GM12872 (cell line): ENCODE measurements around the gene CEP112.

Experiments
- TF ChIP-seq, protein P1 (sequence below): IDR thresholded peaks from 3 replicates; pipeline ENCODE4 v1.5.1; 2011; ENCODE audit warnings: low read depth, mild to moderate bottlenecking, low read length, moderate library complexity; ENCODE audit not compliant: insufficient read depth

The CEP112 gene

DNA sequence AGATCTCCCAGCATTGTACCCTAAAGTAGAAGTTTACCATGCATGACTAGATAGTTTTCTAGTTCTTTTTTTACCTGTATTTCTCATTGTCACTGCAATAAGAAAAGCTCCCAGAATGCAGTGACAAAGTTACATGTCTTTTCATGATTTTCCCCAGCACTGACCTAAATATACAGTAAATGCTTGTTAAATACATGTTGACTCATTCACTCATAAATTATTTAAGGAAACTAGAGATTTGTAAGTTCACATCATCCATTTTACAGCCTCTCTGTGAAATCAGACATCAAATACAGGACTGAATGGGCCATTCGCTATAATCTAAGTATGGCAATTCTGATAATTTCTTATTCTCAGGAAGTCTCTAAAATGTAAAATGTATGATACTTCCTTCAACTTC is 371.6 kb downstream of the CEP112 start:
- TF ChIP-seq, protein P1, sequence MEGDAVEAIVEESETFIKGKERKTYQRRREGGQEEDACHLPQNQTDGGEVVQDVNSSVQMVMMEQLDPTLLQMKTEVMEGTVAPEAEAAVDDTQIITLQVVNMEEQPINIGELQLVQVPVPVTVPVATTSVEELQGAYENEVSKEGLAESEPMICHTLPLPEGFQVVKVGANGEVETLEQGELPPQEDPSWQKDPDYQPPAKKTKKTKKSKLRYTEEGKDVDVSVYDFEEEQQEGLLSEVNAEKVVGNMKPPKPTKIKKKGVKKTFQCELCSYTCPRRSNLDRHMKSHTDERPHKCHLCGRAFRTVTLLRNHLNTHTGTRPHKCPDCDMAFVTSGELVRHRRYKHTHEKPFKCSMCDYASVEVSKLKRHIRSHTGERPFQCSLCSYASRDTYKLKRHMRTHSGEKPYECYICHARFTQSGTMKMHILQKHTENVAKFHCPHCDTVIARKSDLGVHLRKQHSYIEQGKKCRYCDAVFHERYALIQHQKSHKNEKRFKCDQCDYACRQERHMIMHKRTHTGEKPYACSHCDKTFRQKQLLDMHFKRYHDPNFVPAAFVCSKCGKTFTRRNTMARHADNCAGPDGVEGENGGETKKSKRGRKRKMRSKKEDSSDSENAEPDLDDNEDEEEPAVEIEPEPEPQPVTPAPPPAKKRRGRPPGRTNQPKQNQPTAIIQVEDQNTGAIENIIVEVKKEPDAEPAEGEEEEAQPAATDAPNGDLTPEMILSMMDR: no peak

DNA sequence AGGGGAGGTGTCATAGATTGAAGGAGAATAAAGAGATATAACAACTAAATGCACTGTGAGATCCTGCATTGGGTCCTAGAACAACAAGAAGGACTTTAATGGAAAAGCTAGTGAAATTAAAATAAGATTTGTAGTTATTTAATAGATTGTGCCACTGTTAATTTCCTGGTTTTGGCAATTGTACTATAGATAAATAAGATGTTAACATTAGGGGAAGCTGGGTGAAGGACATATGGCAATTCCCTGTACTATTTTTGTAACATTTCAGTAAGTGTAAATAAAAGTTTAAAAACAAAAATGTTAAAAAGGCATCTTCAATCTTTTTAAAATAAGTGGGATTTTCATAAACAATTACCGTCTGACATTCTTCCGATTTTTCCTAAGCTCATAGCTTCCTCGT is 372.1 kb downstream of the CEP112 start:
- TF ChIP-seq, protein P1: no peak

DNA sequence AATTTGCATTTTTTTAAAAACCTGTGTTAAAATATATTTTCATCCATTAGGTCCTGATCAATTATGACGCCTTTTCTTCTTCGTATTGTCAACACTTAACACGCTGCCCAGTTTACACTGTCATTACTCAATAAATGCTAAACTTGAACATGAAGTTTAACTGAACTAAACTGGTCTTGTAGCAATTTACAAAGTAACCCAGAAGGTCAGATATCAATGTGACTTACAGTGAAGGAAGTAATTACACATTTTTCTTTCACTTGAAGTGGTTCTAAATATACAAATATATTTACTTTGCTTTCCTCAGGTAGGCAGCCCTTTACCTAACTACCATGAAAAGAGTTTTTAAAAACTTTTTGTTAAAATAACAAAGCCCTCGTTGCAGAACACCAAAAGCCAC is 374.0 kb downstream of the CEP112 start:
- TF ChIP-seq, protein P1: no peak

DNA sequence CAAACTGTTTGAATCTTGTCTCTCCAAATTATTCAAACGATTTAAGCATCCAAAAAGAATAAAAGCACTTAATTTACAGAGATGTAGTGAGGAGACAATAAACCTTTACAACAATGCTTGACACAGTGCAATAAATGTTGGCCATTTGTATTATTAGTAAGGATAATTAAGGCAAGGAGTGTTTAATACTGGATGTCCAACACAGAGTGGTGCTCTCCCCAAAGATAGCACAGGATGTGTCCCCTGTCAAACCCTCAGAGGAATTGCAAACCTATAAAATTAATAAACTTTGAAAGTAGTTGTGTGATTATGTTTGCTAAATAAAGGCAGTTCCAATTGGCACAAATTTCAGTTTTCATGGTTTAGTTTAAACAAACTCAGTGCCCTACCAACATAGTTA is 377.5 kb downstream of the CEP112 start:
- TF ChIP-seq, protein P1: no peak

DNA sequence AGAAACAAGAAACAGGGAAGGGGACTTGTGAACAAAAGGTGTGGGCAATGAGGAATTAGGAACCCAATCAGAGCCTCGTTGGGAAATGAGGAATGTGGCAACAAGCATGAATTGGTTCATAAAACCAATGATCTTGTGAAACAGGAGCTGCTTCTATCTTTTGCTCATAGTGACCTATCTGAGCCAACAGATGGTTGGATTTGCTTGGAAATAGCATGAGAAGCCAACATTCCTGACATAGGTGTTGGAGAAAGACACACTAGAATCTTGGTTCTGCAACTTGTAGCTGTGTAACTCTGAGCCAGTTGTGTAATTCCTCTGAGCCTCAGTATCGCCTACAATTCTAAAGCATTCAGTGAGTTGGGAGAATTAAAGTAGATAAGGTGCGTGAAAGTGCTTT is 378.6 kb downstream of the CEP112 start:
- TF ChIP-seq, protein P1: no peak

DNA sequence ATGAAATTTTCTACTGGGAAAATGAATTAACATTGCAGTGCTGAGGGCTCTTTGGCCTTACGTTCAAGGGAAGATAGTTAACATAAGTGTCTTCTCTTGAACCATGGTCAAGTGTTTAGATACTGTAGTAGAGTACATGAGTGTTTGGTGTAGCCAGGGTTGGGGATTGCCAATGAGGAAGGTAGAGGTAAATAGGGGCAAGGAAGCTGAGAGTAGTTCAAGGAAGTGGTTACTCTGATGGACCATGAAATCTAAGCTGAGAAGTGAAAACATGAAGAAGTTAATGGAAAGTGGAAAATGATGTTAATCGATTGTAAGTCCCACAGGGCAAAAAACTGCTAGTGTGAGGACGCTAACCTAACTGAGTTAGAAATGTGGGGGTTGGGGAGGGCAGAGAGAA is 380.9 kb downstream of the CEP112 start:
- TF ChIP-seq, protein P1: no peak

DNA sequence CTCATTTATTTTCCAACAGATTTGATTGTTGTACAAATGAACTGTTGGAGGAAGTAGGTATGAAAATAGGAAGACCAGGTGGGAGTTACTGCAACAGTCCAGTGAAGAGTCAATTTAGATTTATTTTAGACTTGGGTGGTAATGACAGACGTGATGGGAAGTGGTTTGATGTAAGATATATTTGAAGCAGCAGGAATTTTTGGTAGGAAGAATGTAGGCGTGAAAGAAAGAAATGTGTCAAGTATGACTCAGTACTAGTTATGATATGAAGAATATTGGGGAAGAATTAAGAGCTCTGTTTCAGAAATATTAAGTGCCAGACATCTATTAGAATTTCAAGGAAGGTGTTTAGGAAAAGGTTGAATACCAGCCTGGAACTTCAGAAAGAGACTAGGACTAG is 382.6 kb downstream of the CEP112 start:
- TF ChIP-seq, protein P1: no peak

DNA sequence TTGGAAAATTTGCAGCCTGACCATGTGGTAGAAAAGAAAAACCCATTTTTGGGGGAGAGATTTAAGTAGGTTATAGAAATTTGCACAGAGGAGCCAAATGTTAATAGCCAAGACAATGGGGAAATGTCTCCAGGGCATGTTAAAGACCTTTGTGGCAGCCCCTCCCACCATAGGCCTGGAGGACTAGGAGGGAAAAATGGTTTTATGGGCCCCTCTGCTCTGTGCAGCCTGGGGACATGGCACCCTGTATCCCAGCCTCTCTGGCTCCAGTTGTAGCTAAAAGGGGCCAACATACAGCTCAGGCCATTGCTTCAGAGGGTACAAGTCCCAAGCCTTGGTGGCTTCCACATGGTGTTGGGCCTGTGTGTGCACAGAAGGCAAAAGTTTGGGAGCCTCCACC is 384.6 kb downstream of the CEP112 start:
- TF ChIP-seq, protein P1: no peak
